K562 (cell line): ENCODE results near the gene UBE2E2. TPM values are rescaled to one million over a fixed set of nuclear protein-coding genes. Genes with fewer than 3 reads are reported as not detected.

ENCODE experiments used
- ATAC-seq: fragments of 200-7000 bp; cut with Tn5 transposase; 3 replicates; pipeline ENCODE4 v1.9.1; 2020; ENCODE audit warnings: moderate library complexity
- BruUV-seq: library from RNA; stranded (reverse); fragments of 400-500 nt; replicated peaks from 2 replicates; lab custom pipeline; 2021; lab: Mats Ljungman, UMichigan
- CTCF ChIA-PET: fragments of 300-600 bp; formaldehyde crosslinking; extraction: SDS; loops from one replicate; lab custom pipeline; 2021; ENCODE audit warnings: low intra/inter-chr PET ratio; lab: Yijun Ruan, JAX
- POLR2A ChIA-PET: fragments of 300-600, 350-650 bp; sonication (Branson Sonifier 250); formaldehyde crosslinking; extraction: SDS; loops from one replicate; lab custom pipeline; 2021; ENCODE audit warnings: antibody characterized with exemption, inconsistent platforms; lab: Yijun Ruan, JAX
- DNase-seq, 4 experiments: peaks; one replicate each; pipeline versions ENCODE4 v3.0.0 to v3.0.0-alpha.2; 2011 to 2018; ENCODE audit warnings: low spot score in 3 of 4, mixed read lengths in 3 of 4; ENCODE audit errors: extremely low read depth in 1 of 4
- FAIRE-seq: peaks from 2 replicates; lab custom pipeline; 2011; peaks lifted over from hg19 to GRCh38; lab: Jason Lieb, UNC
- H2AFZ ChIP-seq: 2 replicates; pipeline ENCODE4 v1.6.0; 2011; ENCODE audit warnings: low read depth, low read length, control low read depth, inconsistent platforms
- H3K27ac ChIP-seq: fragments of 200-600 bp; 3 replicates; pipeline ENCODE4 v1.8.0; 2011; ENCODE audit warnings: low read depth, mild to moderate bottlenecking, control low read depth, inconsistent platforms, low read length, moderate library complexity, mixed read lengths; ENCODE audit errors: extremely low read depth
- H3K27me3 ChIP-seq, 2 experiments: fragments of 300-600 bp in 1 of 2; 2 replicates in 1 of 2; 3 replicates in 1 of 2; pipeline versions ENCODE4 v1.6.0 to v1.8.0; 2011; ENCODE audit warnings: inconsistent platforms in 2 of 2, low read length in 2 of 2, mild to moderate bottlenecking in 1 of 2, mixed read lengths in 1 of 2, moderate library complexity in 1 of 2; ENCODE audit not compliant: control insufficient read depth in 2 of 2, insufficient read depth in 2 of 2
- H3K36me3 ChIP-seq: fragments of 300-600 bp; 3 replicates; pipeline ENCODE4 v1.8.0; 2011; ENCODE audit warnings: mild to moderate bottlenecking, low read length, inconsistent platforms; ENCODE audit not compliant: control insufficient read depth, insufficient read depth
- H3K4me1 ChIP-seq, 2 experiments: fragments of 200-600 bp in 1 of 2; replicated peaks in 1 of 2; 2 replicates in 1 of 2; 3 replicates in 1 of 2; pipeline versions ENCODE4 v1.5.1 to v1.8.0; 2011; ENCODE audit warnings: inconsistent platforms in 2 of 2, low read length in 2 of 2, mild to moderate bottlenecking in 1 of 2, mixed read lengths in 1 of 2, moderate library complexity in 1 of 2; ENCODE audit not compliant: control insufficient read depth in 2 of 2, insufficient read depth in 2 of 2
- H3K4me2 ChIP-seq: 2 replicates; pipeline ENCODE4 v1.6.1; 2011; ENCODE audit warnings: low read length, control low read depth, inconsistent platforms, mixed read lengths; ENCODE audit not compliant: insufficient read depth
- H3K4me3 ChIP-seq: fragments of 200-600 bp; sonication (generic), shearing (Covaris generic); 2 replicates; pipeline ENCODE4 v1.5.1; 2016; ENCODE audit warnings: control low read depth, inconsistent platforms
- H3K79me2 ChIP-seq: fragments of 200-600 bp; 3 replicates; pipeline ENCODE4 v1.8.0; 2011; ENCODE audit warnings: low read length, inconsistent platforms; ENCODE audit not compliant: control insufficient read depth, insufficient read depth
- H3K9ac ChIP-seq, 2 experiments: 2 replicates each; pipeline versions ENCODE4 v1.6.0 to v1.6.1; 2011; ENCODE audit warnings: low read depth in 2 of 2, low read length in 2 of 2, control low read depth in 1 of 2, inconsistent platforms in 1 of 2, mild to moderate bottlenecking in 1 of 2, mixed read lengths in 1 of 2; ENCODE audit not compliant: insufficient read depth in 1 of 2
- H3K9me1 ChIP-seq: one replicate; pipeline ENCODE4 v1.6.0; 2011; ENCODE audit warnings: inconsistent platforms, mild to moderate bottlenecking, low read length, moderate library complexity; ENCODE audit not compliant: control insufficient read depth, insufficient read depth
- H3K9me3 ChIP-seq: replicated peaks from 2 replicates; pipeline ENCODE4 v1.5.1; 2011; ENCODE audit warnings: low read depth, low read length, inconsistent platforms; ENCODE audit not compliant: control insufficient read depth, insufficient read depth
- H4K20me1 ChIP-seq: replicated peaks from 2 replicates; pipeline ENCODE4 v1.6.1; 2011; ENCODE audit warnings: low read length, inconsistent platforms, mixed read lengths; ENCODE audit not compliant: control insufficient read depth, insufficient read depth
- FOXK2 ChIP-seq, 2 experiments: fragments of 450-650 bp; IDR thresholded peaks in 1 of 2; conservative IDR thresholded peaks in 1 of 2; 2 replicates each; pipeline ENCODE4 v1.6.1; 2016; ENCODE audit warnings: low read depth in 2 of 2, mild to moderate bottlenecking in 1 of 2
- KDM4B ChIP-seq, 2 experiments: fragments of 450-650 bp in 1 of 2; sonication (generic) in 1 of 2; IDR thresholded peaks; 2 replicates each; pipeline ENCODE4 v1.6.1; 2016 to 2017; ENCODE audit warnings: borderline replicate concordance in 2 of 2, antibody characterized with exemption in 1 of 2, low read depth in 1 of 2, mild to moderate bottlenecking in 1 of 2
- RAD21 ChIP-seq, 2 experiments: fragments of 250-450 bp in 1 of 2; fragments of 450-650 bp in 1 of 2; sonication (Bioruptor Pico) in 1 of 2; formaldehyde crosslinking in 1 of 2; IDR thresholded peaks in 1 of 2; conservative IDR thresholded peaks in 1 of 2; 2 replicates each; pipeline versions ENCODE4 v1.4.0 to v1.8.0; 2020 to 2022; ENCODE audit warnings: mild to moderate bottlenecking in 2 of 2, moderate library complexity in 1 of 2
- SIN3B ChIP-seq: fragments of 450-650 bp; IDR thresholded peaks from 2 replicates; pipeline ENCODE4 v1.6.1; 2017; ENCODE audit warnings: low read depth, mild to moderate bottlenecking, moderate library complexity
- SIX5 ChIP-seq, 2 experiments: IDR thresholded peaks; 2 replicates each; pipeline ENCODE4 v1.6.1; 2011; ENCODE audit warnings: low read length in 2 of 2, borderline replicate concordance in 1 of 2, low read depth in 1 of 2, mild to moderate bottlenecking in 1 of 2, moderate library complexity in 1 of 2; ENCODE audit not compliant: insufficient read depth in 1 of 2
- ZKSCAN8 ChIP-seq: fragments of 200-800 bp; sonication (Bioruptor generic); IDR thresholded peaks from 2 replicates; pipeline ENCODE4 v1.6.1; 2016; ENCODE audit warnings: missing genetic modification characterization, missing compliant biosample characterization
- WGBS: fragments of 100-300 bp; shearing (Covaris generic); methylation state at CpG from one replicate; pipeline ENCODE4 v1.1.6; 2016; ENCODE audit warnings: low coverage, mixed read lengths; ENCODE audit not compliant: insufficient coverage; ENCODE audit errors: missing lambda C conversion rate; 5-methylcytosine and 5-hydroxymethylcytosine counted together
- in situ Hi-C: fragments of 300-500 bp; cut with MboI; formaldehyde crosslinking; loops from 4 replicates; pipeline ENCODE4 v1.15.0; 2018; ENCODE audit warnings: inconsistent platforms, mixed read lengths
- intact Hi-C: fragments of 100-400 bp; cut with micrococcal nuclease; formaldehyde crosslinking; loops from 2 replicates; pipeline ENCODE4 v1.14.2; 2022
- polyA plus RNA-seq, 8 experiments: library from polyadenylated mRNA; depleted of rRNA in 4 of 8; stranded (reverse) in 5 of 8; unstranded in 3 of 8; fragments of >200 nt; fragmentation: Nextera tagmentation in 2 of 8; fragmentation: Illumina TruSeq in 1 of 8; extraction: Ambion mirVana in 2 of 8; extraction: Trizol in 1 of 8; gene quantifications; 2 replicates each; pipeline versions ENCODE4 v1.2.1 to v1.2.3, GENCODE V29; 2011 to 2014; ENCODE audit warnings: inconsistent platforms in 1 of 8, missing spikeins in 1 of 8
- total RNA-seq, 7 experiments: library from RNA; depleted of rRNA in 6 of 7; stranded (reverse); fragments of >200 nt in 6 of 7; fragmentation: Illumina TruSeq in 2 of 7; extraction: Trizol in 2 of 7; gene quantifications; 2 replicates each; pipeline versions ENCODE4 v1.2.1 to v1.2.3, GENCODE V29; 2011 to 2021; ENCODE audit warnings: low replicate concordance in 1 of 7
- TF ChIP-seq, protein P1 (sequence below): sonication (generic); formaldehyde crosslinking; IDR thresholded peaks from 2 replicates; pipeline ENCODE4 v1.8.0; 2022; ENCODE audit warnings: mild to moderate bottlenecking, low read depth, missing genetic modification reagents
- TF ChIP-seq, protein P2 (sequence below): fragments of 250-450 bp; sonication (Bioruptor Pico); IDR thresholded peaks from 2 replicates; pipeline ENCODE4 v1.8.0; 2021; ENCODE audit warnings: moderate library complexity, mild to moderate bottlenecking, inconsistent platforms
- TF ChIP-seq, protein P3 (sequence below): fragments of 450-650 bp; IDR thresholded peaks from 2 replicates; pipeline ENCODE4 v1.6.1; 2016; ENCODE audit warnings: borderline replicate concordance

Gene UBE2E2
- total and polyA plus RNA-seq, 9 of the 15 experiments (the other 6 are each of a cell fraction or from before 2014, with no cell fraction given): 0.22 to 5.1 (median 1.9) TPM

DNA sequence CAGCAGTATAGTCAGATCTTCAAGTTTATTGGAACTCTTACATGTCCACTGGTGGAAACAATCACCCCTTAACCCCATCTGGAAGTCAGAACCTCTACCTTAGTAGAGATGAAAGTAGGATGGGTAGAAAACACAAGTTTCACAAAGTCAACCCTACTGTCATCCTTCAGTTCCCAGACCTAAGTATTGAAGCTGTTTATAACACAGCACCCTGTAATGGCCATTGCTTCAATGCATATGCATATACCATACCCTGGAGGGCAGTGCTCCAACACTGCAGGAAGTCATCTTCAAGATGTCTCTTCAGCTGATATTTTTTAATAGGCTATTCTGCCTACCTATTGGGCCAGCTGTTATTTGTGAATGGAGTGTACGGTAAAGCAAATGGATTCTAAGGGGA lies 241.3 kb downstream of the UBE2E2 start:
- WGBS: 0% methylated on average over 1 of the region's 1 CpG
- no peaks in the 10 kb centered on the region for H3K79me2 ChIP-seq
- intact Hi-C loops: no loop called here

DNA sequence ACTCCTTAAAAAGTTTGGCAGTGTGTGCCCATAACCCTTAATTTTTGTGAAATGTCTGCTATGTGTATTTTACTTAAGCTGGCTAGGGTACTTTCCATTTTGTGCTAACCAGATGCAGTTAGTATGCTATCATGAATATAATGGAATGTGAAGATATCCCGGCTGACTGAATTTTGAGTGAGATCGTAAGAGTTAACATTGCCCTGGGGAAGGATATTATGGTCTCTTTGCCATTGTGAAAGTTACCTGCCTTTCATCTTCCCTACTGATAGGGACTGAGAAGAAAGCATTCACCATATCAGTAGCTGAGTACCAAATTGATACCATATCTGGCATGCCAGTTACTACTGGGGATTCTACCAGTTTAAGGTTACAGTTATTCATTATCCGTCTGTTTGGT lies 243.2 kb downstream of the UBE2E2 start:
- no peak overlapping the region for H3K9ac ChIP-seq
- no peak overlapping the region for H3K4me2 ChIP-seq
- ChIA-PET CTCF (no interaction called here), POLR2A (no interaction called here)
- no peaks in the 10 kb centered on the region for H3K4me1 ChIP-seq
- no peaks in the 10 kb centered on the region for H4K20me1 ChIP-seq
- ATAC-seq (no peak), DNase-seq (no peak), FAIRE-seq (no peak)
- H3K9me1 ChIP-seq: no peaks in the 10 kb centered on the region
- WGBS: 2% methylated on average over 3 of the region's 3 CpGs
- H3K36me3 ChIP-seq: no peaks in the 10 kb centered on the region
- no peak overlapping the region for H3K4me3 ChIP-seq
- no TSS peak for BruUV-seq
- H2AFZ ChIP-seq: no peak overlapping the region
- no peak overlapping the region for H3K27ac ChIP-seq
- in situ Hi-C loops (no loop called here), intact Hi-C loops (no loop called here)
- no peaks in the 10 kb centered on the region; the same call in 1 of the 2 replicates for H3K9me3 ChIP-seq
- no peaks in the 10 kb centered on the region for H3K79me2 ChIP-seq
- no peaks in the 10 kb centered on the region for H3K27me3 ChIP-seq
- TF ChIP-seq ZKSCAN8 (CRISPR knock-in tag): no peak
- no peak for TF ChIP-seq FOXK2 (conservative IDR thresholded peaks at IDR 0.05 in 1 of 2, IDR thresholded peaks at IDR 0.05 in 1 of 2; ENCODE audit: low read depth in 2 of 2)
- no peak for TF ChIP-seq SIX5 (IDR thresholded peaks at IDR 0.05; ENCODE audit: borderline replicate concordance in 1 of 2, insufficient read depth in 1 of 2, low read depth in 1 of 2, low read length in 2 of 2)
- TF ChIP-seq, protein P1, sequence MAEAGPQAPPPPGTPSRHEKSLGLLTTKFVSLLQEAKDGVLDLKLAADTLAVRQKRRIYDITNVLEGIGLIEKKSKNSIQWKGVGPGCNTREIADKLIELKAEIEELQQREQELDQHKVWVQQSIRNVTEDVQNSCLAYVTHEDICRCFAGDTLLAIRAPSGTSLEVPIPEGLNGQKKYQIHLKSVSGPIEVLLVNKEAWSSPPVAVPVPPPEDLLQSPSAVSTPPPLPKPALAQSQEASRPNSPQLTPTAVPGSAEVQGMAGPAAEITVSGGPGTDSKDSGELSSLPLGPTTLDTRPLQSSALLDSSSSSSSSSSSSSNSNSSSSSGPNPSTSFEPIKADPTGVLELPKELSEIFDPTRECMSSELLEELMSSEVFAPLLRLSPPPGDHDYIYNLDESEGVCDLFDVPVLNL (CRISPR knock-in tag): no peak
- no peak for TF ChIP-seq SIN3B
- TF ChIP-seq KDM4B (IDR thresholded peaks at IDR 0.05; ENCODE audit: borderline replicate concordance in 2 of 2, low read depth in 1 of 2): no peak
- TF ChIP-seq, protein P2, sequence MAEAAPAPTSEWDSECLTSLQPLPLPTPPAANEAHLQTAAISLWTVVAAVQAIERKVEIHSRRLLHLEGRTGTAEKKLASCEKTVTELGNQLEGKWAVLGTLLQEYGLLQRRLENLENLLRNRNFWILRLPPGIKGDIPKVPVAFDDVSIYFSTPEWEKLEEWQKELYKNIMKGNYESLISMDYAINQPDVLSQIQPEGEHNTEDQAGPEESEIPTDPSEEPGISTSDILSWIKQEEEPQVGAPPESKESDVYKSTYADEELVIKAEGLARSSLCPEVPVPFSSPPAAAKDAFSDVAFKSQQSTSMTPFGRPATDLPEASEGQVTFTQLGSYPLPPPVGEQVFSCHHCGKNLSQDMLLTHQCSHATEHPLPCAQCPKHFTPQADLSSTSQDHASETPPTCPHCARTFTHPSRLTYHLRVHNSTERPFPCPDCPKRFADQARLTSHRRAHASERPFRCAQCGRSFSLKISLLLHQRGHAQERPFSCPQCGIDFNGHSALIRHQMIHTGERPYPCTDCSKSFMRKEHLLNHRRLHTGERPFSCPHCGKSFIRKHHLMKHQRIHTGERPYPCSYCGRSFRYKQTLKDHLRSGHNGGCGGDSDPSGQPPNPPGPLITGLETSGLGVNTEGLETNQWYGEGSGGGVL (CRISPR knock-in tag): no peak

More for the DNA sequence above, 241.3 kb downstream of the UBE2E2 start:
- Histone ChIP-seq H3K4me3 (no peak overlapping the region), H2AFZ (no peak overlapping the region), H3K27me3 (no peaks in the 10 kb centered on the region), H3K27ac (no peak overlapping the region), H3K9me3 (no peaks in the 10 kb centered on the region; the same call in 1 of the 2 replicates), H3K4me1 (no peaks in the 10 kb centered on the region), H4K20me1 (no peaks in the 10 kb centered on the region), H3K9ac (no peak overlapping the region), H3K4me2 (no peak overlapping the region)
- DNase-seq: no peak
- POLR2A ChIA-PET: no interaction called here
- no TSS peak for BruUV-seq
- in situ Hi-C loops: no loop called here
- CTCF ChIA-PET: no interaction called here
- ATAC-seq: no peak
- FAIRE-seq: no peak
- peak in 1 of 2 experiments; percentile 16; a peak in 1 of 4 replicates for TF ChIP-seq RAD21 (CRISPR knock-in tag; conservative IDR thresholded peaks at IDR 0.05 in 1 of 2, IDR thresholded peaks at IDR 0.05 in 1 of 2)
- TF ChIP-seq, protein P3, sequence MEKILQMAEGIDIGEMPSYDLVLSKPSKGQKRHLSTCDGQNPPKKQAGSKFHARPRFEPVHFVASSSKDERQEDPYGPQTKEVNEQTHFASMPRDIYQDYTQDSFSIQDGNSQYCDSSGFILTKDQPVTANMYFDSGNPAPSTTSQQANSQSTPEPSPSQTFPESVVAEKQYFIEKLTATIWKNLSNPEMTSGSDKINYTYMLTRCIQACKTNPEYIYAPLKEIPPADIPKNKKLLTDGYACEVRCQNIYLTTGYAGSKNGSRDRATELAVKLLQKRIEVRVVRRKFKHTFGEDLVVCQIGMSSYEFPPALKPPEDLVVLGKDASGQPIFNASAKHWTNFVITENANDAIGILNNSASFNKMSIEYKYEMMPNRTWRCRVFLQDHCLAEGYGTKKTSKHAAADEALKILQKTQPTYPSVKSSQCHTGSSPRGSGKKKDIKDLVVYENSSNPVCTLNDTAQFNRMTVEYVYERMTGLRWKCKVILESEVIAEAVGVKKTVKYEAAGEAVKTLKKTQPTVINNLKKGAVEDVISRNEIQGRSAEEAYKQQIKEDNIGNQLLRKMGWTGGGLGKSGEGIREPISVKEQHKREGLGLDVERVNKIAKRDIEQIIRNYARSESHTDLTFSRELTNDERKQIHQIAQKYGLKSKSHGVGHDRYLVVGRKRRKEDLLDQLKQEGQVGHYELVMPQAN: no peak
- TF ChIP-seq, all 486 proteins: peak for 1
- Histone ChIP-seq H3K36me3 (no peaks in the 10 kb centered on the region), H3K9me1 (no peaks in the 10 kb centered on the region)
